Activated CD8-positive, alpha-beta T cell treated with anti-CD3 and anti-CD28 coated beads, Interleukin-2, amount 10 ng/mL, durations not matched to agents 7 days and 5 days (primary cell): ENCODE data around the gene CAV1. TPM values are rescaled to one million over a fixed set of nuclear protein-coding genes. Genes with fewer than 3 reads are reported as not detected.
A peak's percentile ranks its signal among the peaks of the same experiment; 100 is the strongest.
"Not testable (repeated sequence)": the region's sequence is repeated elsewhere in the genome, so short reads cannot be mapped to it uniquely, and the experiment has no call there.

ENCODE experiments used
- ATAC-seq: fragments of 150-1000 bp; cut with Tn5 transposase; one replicate; pipeline ENCODE4 v1.10.0; 2021; ENCODE audit warnings: moderate library complexity
- CTCF ChIA-PET: fragments of 350-600 bp; sonication (Branson Sonifier 250); formaldehyde crosslinking; loops from one replicate; lab custom pipeline; 2021; ENCODE audit warnings: antibody characterized with exemption; lab: Charles Lee
- POLR2A ChIA-PET: fragments of 350-600 bp; sonication (Branson Sonifier 250); formaldehyde crosslinking; loops from one replicate; lab custom pipeline; 2021; ENCODE audit warnings: antibody characterized with exemption; lab: Charles Lee
- DNase-seq: peaks from one replicate; pipeline ENCODE4 v3.0.0-alpha.2; 2020
- H3K27ac Mint-ChIP-seq: one replicate; pipeline ENCODE4 v1.8.0; 2021; ENCODE audit warnings: mild to moderate bottlenecking, mixed read lengths
- H3K27me3 Mint-ChIP-seq: one replicate; pipeline ENCODE4 v1.8.0; 2021; ENCODE audit warnings: low read depth, mixed read lengths
- H3K36me3 Mint-ChIP-seq: one replicate; pipeline ENCODE4 v1.8.0; 2021; ENCODE audit warnings: low read depth, mixed read lengths
- H3K4me1 Mint-ChIP-seq: one replicate; pipeline ENCODE4 v1.8.0; 2021; ENCODE audit warnings: low read depth, mixed read lengths
- H3K4me3 Mint-ChIP-seq: one replicate; pipeline ENCODE4 v1.8.0; 2021; ENCODE audit warnings: mild to moderate bottlenecking, mixed read lengths
- H3K9me3 Mint-ChIP-seq: one replicate; pipeline ENCODE4 v1.8.0; 2022; ENCODE audit warnings: mixed read lengths; ENCODE audit not compliant: insufficient read depth
- total RNA-seq, 2 experiments: library from RNA; stranded (reverse); gene quantifications; one replicate each; pipeline ENCODE4 v1.2.3, GENCODE V29; 2021

The CAV1 gene
- total RNA-seq, 2 experiments from 2014 or later, result not detected

DNA sequence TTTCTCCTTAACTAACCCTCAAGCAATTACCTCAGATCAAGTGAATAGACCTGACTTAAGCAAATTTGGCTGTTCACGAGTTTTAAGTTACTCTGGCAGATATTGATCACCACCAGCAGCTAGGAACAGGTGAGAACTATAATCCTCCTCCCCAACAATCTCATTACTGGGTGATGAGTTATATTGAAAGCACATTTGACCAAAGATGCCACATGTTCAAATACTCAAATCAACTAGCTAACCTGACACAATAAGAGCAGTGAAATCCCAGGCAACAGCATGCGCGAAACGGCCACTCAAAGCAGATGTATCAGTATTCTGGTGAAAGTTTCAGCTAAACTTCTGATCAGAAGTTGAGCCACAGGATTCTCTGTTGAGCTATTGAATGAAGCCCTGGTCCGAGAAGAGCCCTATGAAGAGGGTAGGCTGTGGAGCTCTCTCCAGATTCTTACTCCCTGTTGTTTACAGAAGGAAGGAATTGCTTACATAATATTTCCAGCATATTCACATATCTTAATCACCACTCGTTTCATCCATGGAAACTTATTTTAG, 52.6 kb downstream of the CAV1 start:
- Mint-ChIP-seq H3K27ac (no peak overlapping the region), H3K36me3 (no peaks in the 10 kb centered on the region), H3K4me3 (no peak overlapping the region), H3K27me3 (peaks cover 2% of the 10 kb centered on the region), H3K9me3 (no peaks in the 10 kb centered on the region), H3K4me1 (peaks cover 9% of the 10 kb centered on the region)
- CTCF ChIA-PET, result interaction anchor here (1.3 to 2.0 kb wide), 5 partner anchors 12 to 439 kb away, joined by 3 to 15 read pairs (median 5); no protein-coding TSS in a partner anchor
- ATAC-seq (no peak), DNase-seq (no peak)
- POLR2A ChIA-PET, result no interaction called here

DNA sequence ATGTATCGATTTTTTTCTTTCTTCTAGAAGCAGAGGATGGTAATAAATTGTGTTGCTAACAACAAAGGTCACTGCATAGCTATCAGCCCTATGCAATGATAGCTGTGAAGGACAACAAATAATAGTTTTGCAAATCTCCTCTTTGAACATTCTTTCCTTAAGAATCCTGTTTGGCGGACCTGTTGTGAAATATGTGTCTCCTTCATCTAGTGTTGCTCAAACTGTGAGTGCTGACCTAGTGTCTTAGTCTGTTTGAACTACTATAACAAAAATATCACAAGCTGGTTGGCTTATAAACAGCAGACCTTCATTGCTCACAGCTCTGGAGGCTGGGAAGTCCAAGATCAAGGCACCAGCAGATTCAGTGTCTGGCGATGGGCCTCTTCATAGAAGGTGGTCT, 53.7 kb downstream of the CAV1 start:
- CTCF ChIA-PET, result interaction anchor here (1.0 kb wide), 1 partner anchor 12 kb away, joined by 3 read pairs; no protein-coding TSS in a partner anchor
- Mint-ChIP-seq H3K36me3 (no peaks in the 10 kb centered on the region), H3K9me3 (no peaks in the 10 kb centered on the region), H3K4me3 (no peak overlapping the region), H3K4me1 (peaks cover 15% of the 10 kb centered on the region), H3K27me3 (no peaks in the 10 kb centered on the region), H3K27ac (no peak overlapping the region)
- DNase-seq (no peak), ATAC-seq (no peak)
- POLR2A ChIA-PET, result no interaction called here

DNA sequence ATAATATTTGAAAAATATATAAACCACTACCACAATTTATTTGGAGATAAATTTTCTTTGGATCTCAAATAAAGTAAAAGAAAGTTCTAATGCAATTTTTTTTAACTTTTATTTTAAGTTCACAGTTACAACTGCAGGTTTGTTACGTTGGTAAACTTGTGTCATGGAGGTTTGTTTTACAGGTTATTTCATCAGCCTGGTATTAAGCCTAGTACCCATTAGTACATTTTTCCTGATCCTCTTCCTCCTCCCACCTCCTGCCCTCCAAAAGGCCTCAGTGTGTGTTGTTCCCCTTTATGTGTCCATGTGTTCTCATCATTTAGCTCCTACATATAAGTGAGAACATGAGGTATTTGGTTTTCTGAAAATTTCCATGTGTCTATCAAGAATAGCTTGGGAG, 54.5 kb downstream of the CAV1 start:
- ChIA-PET CTCF (interaction anchor here (2.4 kb wide), 1 partner anchor 12 kb away, joined by 6 read pairs; no protein-coding TSS in a partner anchor), POLR2A (no interaction called here)
- Mint-ChIP-seq H3K9me3 (no peaks in the 10 kb centered on the region), H3K27ac (no peak overlapping the region), H3K4me1 (peaks cover 20% of the 10 kb centered on the region), H3K36me3 (no peaks in the 10 kb centered on the region), H3K4me3 (no peak overlapping the region), H3K27me3 (no peaks in the 10 kb centered on the region)
- ATAC-seq (no peak), DNase-seq (no peak)

DNA sequence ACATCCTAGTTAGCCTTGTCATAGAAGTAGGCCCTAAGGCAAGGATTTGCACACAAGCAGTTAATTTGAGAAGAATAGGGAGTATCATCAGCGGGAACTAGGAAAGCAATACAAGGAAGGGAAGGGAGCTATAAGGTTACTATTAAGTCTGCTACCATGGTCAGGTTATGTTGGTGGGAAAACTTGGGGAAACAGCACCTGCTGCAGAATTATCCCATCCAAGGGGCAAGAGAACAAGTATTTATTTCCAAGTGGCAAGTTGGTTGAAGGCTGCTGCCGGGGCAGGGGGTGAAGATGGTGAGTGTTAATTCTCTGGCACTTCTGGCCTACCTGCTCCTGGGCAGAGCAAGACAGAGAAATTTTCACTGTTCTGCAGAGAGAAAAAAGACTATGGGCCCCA, 55.0 kb downstream of the CAV1 start:
- POLR2A ChIA-PET, result no interaction called here
- H3K4me1 Mint-ChIP-seq, result peaks cover 20% of the 10 kb centered on the region
- DNase-seq (no peak), ATAC-seq (no peak)
- CTCF ChIA-PET, result interaction anchor here (2.4 kb wide), 1 partner anchor 12 kb away, joined by 6 read pairs; no protein-coding TSS in a partner anchor
- H3K4me3 Mint-ChIP-seq, result no peak overlapping the region
- H3K9me3 Mint-ChIP-seq, result no peaks in the 10 kb centered on the region
- H3K36me3 Mint-ChIP-seq, result no peaks in the 10 kb centered on the region
- H3K27me3 Mint-ChIP-seq, result no peaks in the 10 kb centered on the region
- H3K27ac Mint-ChIP-seq, result no peak overlapping the region

DNA sequence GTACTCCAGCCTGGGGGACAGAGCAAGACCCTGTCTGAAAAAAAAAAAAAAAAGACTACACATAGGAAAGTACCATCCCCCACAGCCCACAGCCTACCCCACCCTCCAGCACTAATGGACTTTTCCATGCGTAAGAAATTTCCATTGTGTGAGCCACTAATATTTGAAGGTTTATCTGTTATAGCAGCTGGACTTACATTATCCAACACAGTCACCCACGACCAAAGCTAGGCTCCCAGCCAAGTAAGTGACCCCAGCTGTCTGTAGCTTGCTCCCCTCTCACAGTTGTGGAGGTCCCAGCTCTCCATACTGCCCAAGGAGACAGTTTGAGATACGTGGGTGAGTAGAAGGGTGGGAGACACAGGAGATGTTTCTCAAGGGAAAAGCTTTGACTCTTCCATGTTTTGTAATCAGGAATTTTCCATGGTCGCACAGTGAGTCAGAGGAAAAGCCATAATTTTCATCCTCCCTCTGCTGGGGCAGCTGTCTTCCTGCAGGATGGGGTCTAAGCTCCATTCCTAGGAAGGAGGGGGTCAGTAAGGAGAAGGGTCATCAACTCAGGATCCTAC, 57.4 kb downstream of the CAV1 start:
- H3K4me3 Mint-ChIP-seq, result no peak overlapping the region
- H3K9me3 Mint-ChIP-seq, result no peaks in the 10 kb centered on the region
- DNase-seq, result no peak
- ChIA-PET POLR2A (no interaction called here), CTCF (interaction anchor here (0.7 to 1.7 kb wide), 5 partner anchors 9 to 440 kb away, joined by 3 to 13 read pairs (median 3); no protein-coding TSS in a partner anchor)
- peaks cover 15% of the 10 kb centered on the region for H3K4me1 Mint-ChIP-seq
- no peak overlapping the region for H3K27ac Mint-ChIP-seq
- H3K27me3 Mint-ChIP-seq, result no peaks in the 10 kb centered on the region
- no peaks in the 10 kb centered on the region for H3K36me3 Mint-ChIP-seq
- no peak for ATAC-seq

DNA sequence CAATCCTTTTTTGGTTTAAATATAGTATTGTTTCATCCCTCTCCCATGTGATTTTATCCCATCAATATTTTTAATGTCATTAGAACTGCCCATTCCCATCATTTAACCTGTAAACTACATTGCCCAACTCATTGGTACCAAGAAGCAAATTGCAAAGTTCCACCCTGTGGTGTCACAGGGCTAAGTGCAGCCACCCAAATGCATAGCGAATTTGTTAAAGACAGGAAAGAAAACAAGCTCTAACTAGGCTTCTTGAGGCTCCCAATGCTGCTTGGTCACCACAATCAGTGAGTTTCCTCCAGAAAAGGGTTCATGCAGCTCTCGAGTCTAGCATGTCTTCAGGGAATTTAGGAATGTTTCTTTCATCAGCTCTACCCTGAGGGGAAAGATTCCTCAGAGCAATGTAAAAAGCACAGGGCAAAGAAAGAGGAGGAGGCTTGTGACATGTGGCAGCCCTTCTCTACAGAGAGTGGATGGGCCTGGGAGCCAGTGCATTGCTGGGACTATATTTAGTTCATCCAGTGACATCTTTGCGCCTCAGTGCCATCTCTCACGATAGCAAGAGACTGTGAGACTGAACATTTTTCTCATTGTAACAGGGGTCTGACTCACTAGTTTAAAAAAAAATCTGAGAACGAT, 58.1 kb downstream of the CAV1 start:
- Mint-ChIP-seq H3K4me1 (peaks cover 15% of the 10 kb centered on the region), H3K36me3 (no peaks in the 10 kb centered on the region), H3K27me3 (no peaks in the 10 kb centered on the region), H3K4me3 (no peak overlapping the region), H3K27ac (peak overlapping the region; percentile 53), H3K9me3 (no peaks in the 10 kb centered on the region)
- CTCF ChIA-PET, result interaction anchor here (0.7 to 1.7 kb wide), 5 partner anchors 9 to 441 kb away, joined by 3 to 13 read pairs (median 3); no protein-coding TSS in a partner anchor
- DNase-seq, result no peak
- ATAC-seq, result no peak
- POLR2A ChIA-PET, result no interaction called here

DNA sequence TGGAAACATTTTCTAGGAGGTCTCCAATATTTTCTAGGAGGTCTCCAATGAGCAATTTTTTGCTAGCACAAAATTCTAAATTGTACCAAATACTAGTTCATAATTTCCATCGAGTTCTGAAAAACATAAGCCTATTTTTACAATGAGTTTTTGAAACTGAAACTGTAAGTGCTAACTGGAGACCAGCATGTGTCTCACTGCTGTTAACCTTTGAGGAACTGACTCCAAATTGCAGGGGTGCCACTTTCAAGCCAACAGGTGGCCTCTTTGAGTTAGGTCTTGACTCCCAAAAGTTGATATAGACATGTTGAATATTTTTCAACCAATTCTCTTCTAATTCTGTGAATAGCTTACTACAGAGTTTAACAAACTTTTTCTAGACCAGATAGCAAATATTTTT, 58.8 kb downstream of the CAV1 start:
- H3K4me3 Mint-ChIP-seq, result no peak overlapping the region
- H3K36me3 Mint-ChIP-seq, result no peaks in the 10 kb centered on the region
- DNase-seq, result peak; percentile 28
- H3K27me3 Mint-ChIP-seq, result no peaks in the 10 kb centered on the region
- H3K9me3 Mint-ChIP-seq, result no peaks in the 10 kb centered on the region
- peaks cover 23% of the 10 kb centered on the region for H3K4me1 Mint-ChIP-seq
- no peak overlapping the region for H3K27ac Mint-ChIP-seq
- CTCF ChIA-PET, result interaction anchor here (1.0 to 1.7 kb wide), 2 partner anchors 402 to 445 kb away, joined by 3 to 4 read pairs; no protein-coding TSS in a partner anchor
- ATAC-seq, result peak; percentile 55
- POLR2A ChIA-PET, result no interaction called here

DNA sequence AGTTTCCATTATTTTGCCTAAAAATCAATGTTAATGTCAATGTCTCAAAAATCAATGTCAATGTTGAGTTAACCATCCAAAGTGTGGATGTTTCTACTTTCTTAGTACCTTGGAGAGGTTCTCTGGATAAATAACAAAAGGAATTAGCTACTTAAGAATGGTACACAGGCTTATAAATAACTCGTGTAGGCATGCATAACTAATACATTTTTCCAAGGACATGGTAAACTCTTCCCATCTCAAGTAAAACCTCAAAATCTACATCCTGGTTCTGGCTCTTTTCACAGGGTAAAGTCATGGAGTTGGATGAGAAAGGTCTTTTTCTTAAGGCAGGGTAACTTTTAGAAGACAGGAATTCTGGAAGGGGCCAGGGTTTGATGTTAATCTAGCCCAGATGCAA, 59.9 kb downstream of the CAV1 start:
- Mint-ChIP-seq H3K4me3 (no peak overlapping the region), H3K27ac (no peak overlapping the region), H3K27me3 (no peaks in the 10 kb centered on the region), H3K4me1 (peaks cover 26% of the 10 kb centered on the region), H3K9me3 (no peaks in the 10 kb centered on the region), H3K36me3 (no peaks in the 10 kb centered on the region)
- no peak for ATAC-seq
- ChIA-PET CTCF (interaction anchor here (1.0 to 2.1 kb wide), 3 partner anchors 59 to 446 kb away, joined by 3 to 7 read pairs (median 4); no protein-coding TSS in a partner anchor), POLR2A (no interaction called here)
- no peak for DNase-seq

DNA sequence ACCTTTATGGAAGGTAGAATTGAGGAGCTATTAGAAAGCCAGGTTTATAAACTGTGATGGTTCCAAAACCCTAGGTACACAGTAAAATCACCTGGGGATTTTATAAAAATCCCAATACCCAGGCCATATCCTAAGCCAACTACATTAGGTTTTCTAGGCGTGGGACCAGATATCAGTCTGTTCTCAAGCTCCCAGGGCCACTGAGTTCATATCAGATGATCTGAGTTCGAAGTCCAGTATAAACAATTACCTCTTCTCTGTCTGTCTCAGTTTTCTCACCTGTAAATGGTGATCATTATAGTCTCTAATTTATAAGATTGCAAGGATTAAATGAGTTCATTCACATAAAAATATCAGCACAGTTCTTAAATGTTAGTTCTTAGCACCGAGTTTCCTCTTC, 60.6 kb downstream of the CAV1 start:
- ChIA-PET POLR2A (no interaction called here), CTCF (interaction anchor here (1.7 to 2.1 kb wide), 2 partner anchors 60 to 447 kb away, joined by 4 to 7 read pairs; no protein-coding TSS in a partner anchor)
- H3K36me3 Mint-ChIP-seq, result no peaks in the 10 kb centered on the region
- ATAC-seq (no peak), DNase-seq (no peak)
- H3K4me3 Mint-ChIP-seq, result no peak overlapping the region
- H3K27ac Mint-ChIP-seq, result no peak overlapping the region
- H3K9me3 Mint-ChIP-seq, result no peaks in the 10 kb centered on the region
- peaks cover 4% of the 10 kb centered on the region for H3K27me3 Mint-ChIP-seq
- H3K4me1 Mint-ChIP-seq, result peaks cover 26% of the 10 kb centered on the region

DNA sequence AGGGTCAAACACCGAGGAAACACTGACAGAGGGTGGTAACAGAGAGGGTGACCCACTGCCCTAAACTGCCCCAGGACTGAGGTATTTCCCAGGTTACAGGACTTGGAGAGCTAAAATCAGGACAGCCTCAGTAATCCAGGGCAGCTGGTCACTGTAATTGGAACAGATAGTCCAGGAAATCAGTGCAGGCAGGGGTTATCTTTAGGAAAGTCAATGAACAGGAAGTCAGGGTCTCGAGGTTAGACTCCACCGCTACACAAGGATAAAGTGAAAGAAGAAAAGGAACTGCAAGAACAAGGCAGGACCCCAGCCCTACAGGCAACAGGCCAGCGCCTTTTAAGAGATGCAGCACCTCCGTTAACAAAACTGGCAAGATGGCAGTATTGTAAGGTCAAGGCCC, 61.1 kb downstream of the CAV1 start:
- H3K4me3 Mint-ChIP-seq, result no peak overlapping the region
- H3K27ac Mint-ChIP-seq, result no peak overlapping the region
- ATAC-seq, result no peak
- CTCF ChIA-PET, result interaction anchor here (1.2 to 2.5 kb wide), 3 partner anchors 60 to 406 kb away, joined by 4 to 10 read pairs (median 7); no protein-coding TSS in a partner anchor
- no peak for DNase-seq
- H3K4me1 Mint-ChIP-seq, result peaks cover 26% of the 10 kb centered on the region
- H3K27me3 Mint-ChIP-seq, result peaks cover 4% of the 10 kb centered on the region
- POLR2A ChIA-PET, result no interaction called here
- H3K36me3 Mint-ChIP-seq, result no peaks in the 10 kb centered on the region
- H3K9me3 Mint-ChIP-seq, result no peaks in the 10 kb centered on the region

DNA sequence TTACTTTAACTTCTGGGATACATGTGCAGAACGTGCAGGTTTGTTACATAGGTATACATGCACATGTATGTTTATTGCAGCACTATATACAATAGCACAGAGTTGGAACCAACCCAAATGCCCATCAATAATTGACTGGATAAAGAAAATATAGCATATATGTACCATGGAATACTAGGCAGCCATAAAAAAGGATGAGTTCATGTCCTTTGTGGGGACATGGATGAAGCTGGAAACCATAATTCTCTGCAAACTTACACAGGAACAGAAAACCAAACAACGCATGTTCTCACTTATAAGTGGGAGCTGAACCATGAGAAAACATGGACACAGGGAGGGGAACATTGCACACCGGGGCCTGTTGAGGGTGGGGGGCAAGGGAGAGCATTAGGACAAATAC, 62.4 kb downstream of the CAV1 start:
- H3K36me3 Mint-ChIP-seq, DNase-seq, POLR2A ChIA-PET, H3K27ac Mint-ChIP-seq, H3K27me3 Mint-ChIP-seq, ATAC-seq, H3K4me3 Mint-ChIP-seq, H3K9me3 Mint-ChIP-seq: not testable (repeated sequence)
- H3K4me1 Mint-ChIP-seq, result peaks cover 31% of the 10 kb centered on the region
- CTCF ChIA-PET, result interaction anchor here (1.0 to 2.8 kb wide), 5 partner anchors 61 to 419 kb away, joined by 3 to 25 read pairs (median 5); no protein-coding TSS in a partner anchor
